GM19328 (cell line): ENCODE data around the gene CUL3.
"Not testable (repeated sequence)": the region's sequence is repeated elsewhere in the genome, so short reads cannot be mapped to it uniquely, and the experiment has no call there.

Experiments
- ATAC-seq: cut with Tn5 transposase; IDR thresholded peaks from one replicate; pipeline ENCODE4 v1.9.1; 2021; ENCODE audit warnings: mild to moderate bottlenecking, moderate library complexity; ENCODE audit not compliant: unreplicated experiment

The CUL3 gene

GRCh38 chr2:224485081-224486014 is 99.8 kb downstream of the CUL3 start:
- not testable (repeated sequence) for ATAC-seq

- no peak for ATAC-seq
These were observed 105.3 kb downstream of the CUL3 start for GRCh38 chr2:224479826-224480225.

- no peak for ATAC-seq
These were observed 112.3 kb downstream of the CUL3 start for GRCh38 chr2:224472827-224473226.

GRCh38 chr2:224472137-224472536 is 113.0 kb downstream of the CUL3 start:
- ATAC-seq: no peak

- ATAC-seq: no peak
These were observed 115.7 kb downstream of the CUL3 start for GRCh38 chr2:224469374-224469964.

GRCh38 chr2:224466304-224466895 is 118.8 kb downstream of the CUL3 start:
- no peak for ATAC-seq

- no peak for ATAC-seq
These were observed 123.8 kb downstream of the CUL3 start for GRCh38 chr2:224461391-224461790.

GRCh38 chr2:224457408-224458096 is 127.6 kb downstream of the CUL3 start:
- no peak for ATAC-seq

GRCh38 chr2:224453892-224454291 is 131.3 kb downstream of the CUL3 start:
- no peak for ATAC-seq

GRCh38 chr2:224449212-224450147 is 135.7 kb downstream of the CUL3 start:
- ATAC-seq: no peak

- no peak for ATAC-seq
These were observed 136.9 kb downstream of the CUL3 start for GRCh38 chr2:224448236-224448635.

GRCh38 chr2:224444783-224445182 is 140.4 kb downstream of the CUL3 start:
- ATAC-seq: no peak

GRCh38 chr2:224444021-224444420 is 141.1 kb downstream of the CUL3 start:
- no peak for ATAC-seq

- no peak for ATAC-seq
These were observed 142.8 kb downstream of the CUL3 start for GRCh38 chr2:224442071-224442967.

- no peak for ATAC-seq
These were observed 144.2 kb downstream of the CUL3 start for GRCh38 chr2:224440988-224441387.

GRCh38 chr2:224438726-224439125 is 146.4 kb downstream of the CUL3 start:
- ATAC-seq: no peak

GRCh38 chr2:224436634-224437033 is 148.5 kb downstream of the CUL3 start:
- ATAC-seq: no peak

GRCh38 chr2:224434618-224435017 is 150.5 kb downstream of the CUL3 start:
- ATAC-seq: no peak

GRCh38 chr2:224433442-224433841 is 151.7 kb downstream of the CUL3 start:
- ATAC-seq: no peak
